ENCODE data around the gene AOC2. TPM values are rescaled to one million over a fixed set of nuclear protein-coding genes. Genes with fewer than 3 reads are reported as not detected.

AOC2 gene, protein sequence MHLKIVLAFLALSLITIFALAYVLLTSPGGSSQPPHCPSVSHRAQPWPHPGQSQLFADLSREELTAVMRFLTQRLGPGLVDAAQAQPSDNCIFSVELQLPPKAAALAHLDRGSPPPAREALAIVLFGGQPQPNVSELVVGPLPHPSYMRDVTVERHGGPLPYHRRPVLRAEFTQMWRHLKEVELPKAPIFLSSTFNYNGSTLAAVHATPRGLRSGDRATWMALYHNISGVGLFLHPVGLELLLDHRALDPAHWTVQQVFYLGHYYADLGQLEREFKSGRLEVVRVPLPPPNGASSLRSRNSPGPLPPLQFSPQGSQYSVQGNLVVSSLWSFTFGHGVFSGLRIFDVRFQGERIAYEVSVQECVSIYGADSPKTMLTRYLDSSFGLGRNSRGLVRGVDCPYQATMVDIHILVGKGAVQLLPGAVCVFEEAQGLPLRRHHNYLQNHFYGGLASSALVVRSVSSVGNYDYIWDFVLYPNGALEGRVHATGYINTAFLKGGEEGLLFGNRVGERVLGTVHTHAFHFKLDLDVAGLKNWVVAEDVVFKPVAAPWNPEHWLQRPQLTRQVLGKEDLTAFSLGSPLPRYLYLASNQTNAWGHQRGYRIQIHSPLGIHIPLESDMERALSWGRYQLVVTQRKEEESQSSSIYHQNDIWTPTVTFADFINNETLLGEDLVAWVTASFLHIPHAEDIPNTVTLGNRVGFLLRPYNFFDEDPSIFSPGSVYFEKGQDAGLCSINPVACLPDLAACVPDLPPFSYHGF
- polyA plus RNA-seq: 0.73 to 1.5 TPM (median 0.94 TPM) in 3 replicates
- polyA plus RNA-seq (2011; ENCODE audit: low read depth): 0.60 TPM
- polyA plus RNA-seq (2011; cell fraction: cytosol; rRNA removed): 0.58 and 0.64 TPM in 2 replicates
- polyA plus RNA-seq (2011; cell fraction: nucleus; rRNA removed): 6.1 and 6.8 TPM in 2 replicates
- 0.79 and 3.6 TPM in 2 replicates for polyA plus RNA-seq (2012; ENCODE audit: low replicate concordance)
- polyA minus RNA-seq: 1.2 to 3.4 TPM (median 1.6 TPM) in 3 replicates
- polyA minus RNA-seq (2011; cell fraction: cytosol; rRNA and poly(A)+ RNA removed): not detected
- polyA minus RNA-seq (2011; cell fraction: nucleus; rRNA and poly(A)+ RNA removed): 2.4 and 2.5 TPM in 2 replicates

DNA sequence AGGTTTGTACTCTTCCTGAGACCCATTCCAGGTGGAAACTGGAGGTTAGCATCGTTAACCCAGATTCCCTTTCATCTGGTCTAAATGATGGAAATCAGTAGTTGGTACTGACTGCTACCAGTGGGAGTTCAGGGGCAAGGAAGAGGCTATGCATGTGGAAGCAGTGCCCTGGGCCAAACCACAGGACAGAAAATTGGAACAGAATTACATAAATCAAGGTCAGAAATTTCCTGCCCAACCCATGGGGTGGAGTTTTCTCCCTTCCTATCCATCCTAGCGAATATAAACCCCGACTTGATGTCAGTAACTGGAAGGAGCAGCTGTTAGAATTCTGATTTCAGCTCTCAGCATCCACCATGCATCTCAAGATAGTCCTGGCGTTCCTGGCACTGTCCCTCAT is at the start of gene AOC2:
AOC2 (plus strand) TSS at position 310 of the 400 bp plus-strand sequence; CDS start at position 357, 47 bp downstream.
- TF ChIP-seq CTCF (optimal IDR thresholded peaks at IDR 0.05 in 1 of 3, IDR thresholded peaks at IDR 0.05 in 1 of 3, conservative IDR thresholded peaks at IDR 0.05 in 1 of 3; ENCODE audit: extremely low read depth in 1 of 3, insufficient read depth in 2 of 3, low read length in 3 of 3): no peak
- no peak for TF ChIP-seq EZH2 (IDR thresholded peaks at IDR 0.05; ENCODE audit: low read length)
- Histone ChIP-seq H3K79me2 (ENCODE audit: control insufficient read depth, insufficient read depth, low read length) (no peaks in the 10 kb centered on the region), H3K9me1 (ENCODE audit: control insufficient read depth, extremely low read depth, insufficient read depth, low read length) (no peaks in the 10 kb centered on the region), H3K4me1 (ENCODE audit: control insufficient read depth, extremely low read depth, insufficient read depth, low read length) (no peaks in the 10 kb centered on the region), H3K27ac (ENCODE audit: control insufficient read depth, insufficient read depth, low read length) (no peak within 1 kb of the TSS), H3K9ac (ENCODE audit: control insufficient read depth, extremely low read depth, insufficient read depth, low read length) (no peak within 1 kb of the TSS), H4K20me1 (ENCODE audit: control insufficient read depth, extremely low read depth, insufficient read depth, low read length) (peaks cover 3% of the 10 kb centered on the region), H3K4me2 (ENCODE audit: control insufficient read depth, extremely low read depth, insufficient read depth, low read depth, low read length) (no peak within 1 kb of the TSS), H2AFZ (ENCODE audit: control insufficient read depth, low read length) (no peak within 1 kb of the TSS), H3K36me3 (ENCODE audit: control insufficient read depth in 2 of 2, extremely low read depth in 1 of 2, insufficient read depth in 2 of 2, low read length in 2 of 2) (peaks cover 36 to 40% of the 10 kb centered on the region in 2 experiments), H3K9me3 (ENCODE audit: control insufficient read depth, low read depth, low read length) (no peaks in the 10 kb centered on the region), H3K27me3 (ENCODE audit: control insufficient read depth, extremely low read depth, insufficient read depth, low read length) (no peaks in the 10 kb centered on the region), H3K4me3 (ENCODE audit: control insufficient read depth in 2 of 3, extremely low read depth in 1 of 3, insufficient read depth in 2 of 3, low read depth in 1 of 3, low read length in 3 of 3) (no peak within 1 kb of the TSS)
- dilution Hi-C loops (cut with MboI; ENCODE audit: extremely low pct_ligation_motif_present, low sequenced_read_pairs): loop anchor here (25.0 kb wide), 1 partner anchor 93 kb away; no protein-coding TSS in a partner anchor
- DNase-seq (ENCODE audit: low read depth, low spot score): no peak
- no peak for FAIRE-seq

GRCh38 chr17:42795061-42795460 is 49.3 kb upstream of the AOC2 start:
- dilution Hi-C loops (cut with MboI; ENCODE audit: extremely low pct_ligation_motif_present, low sequenced_read_pairs): no loop called here
- no peak for TF ChIP-seq EZH2 (IDR thresholded peaks at IDR 0.05; ENCODE audit: low read length)
- TF ChIP-seq CTCF (optimal IDR thresholded peaks at IDR 0.05 in 1 of 3, IDR thresholded peaks at IDR 0.05 in 1 of 3, conservative IDR thresholded peaks at IDR 0.05 in 1 of 3; ENCODE audit: extremely low read depth in 1 of 3, insufficient read depth in 2 of 3, low read length in 3 of 3): no peak
- peaks cover 14% of the 10 kb centered on the region for H3K4me1 ChIP-seq (ENCODE audit: control insufficient read depth, extremely low read depth, insufficient read depth, low read length)
- H3K9me3 ChIP-seq (ENCODE audit: control insufficient read depth, low read depth, low read length): no peaks in the 10 kb centered on the region
- no peak overlapping the region for H3K9ac ChIP-seq (ENCODE audit: control insufficient read depth, extremely low read depth, insufficient read depth, low read length)
- H3K36me3 ChIP-seq (ENCODE audit: control insufficient read depth in 2 of 2, extremely low read depth in 1 of 2, insufficient read depth in 2 of 2, low read length in 2 of 2): peaks cover 0 to 5% of the 10 kb centered on the region in 2 experiments
- H2AFZ ChIP-seq (ENCODE audit: control insufficient read depth, low read length): no peak overlapping the region
- no peaks in the 10 kb centered on the region for H4K20me1 ChIP-seq (ENCODE audit: control insufficient read depth, extremely low read depth, insufficient read depth, low read length)
- FAIRE-seq (no peak), DNase-seq (ENCODE audit: low read depth, low spot score) (no peak)
- no peaks in the 10 kb centered on the region for H3K27me3 ChIP-seq (ENCODE audit: control insufficient read depth, extremely low read depth, insufficient read depth, low read length)
- H3K4me2 ChIP-seq (ENCODE audit: control insufficient read depth, extremely low read depth, insufficient read depth, low read depth, low read length): no peak overlapping the region
- H3K27ac ChIP-seq (ENCODE audit: control insufficient read depth, insufficient read depth, low read length): no peak overlapping the region
- H3K79me2 ChIP-seq (ENCODE audit: control insufficient read depth, insufficient read depth, low read length): peaks cover 4% of the 10 kb centered on the region
- no peak overlapping the region for H3K4me3 ChIP-seq (ENCODE audit: control insufficient read depth in 2 of 3, extremely low read depth in 1 of 3, insufficient read depth in 2 of 3, low read depth in 1 of 3, low read length in 3 of 3)
- H3K9me1 ChIP-seq (ENCODE audit: control insufficient read depth, extremely low read depth, insufficient read depth, low read length): no peaks in the 10 kb centered on the region
